Stimulated activated CD4-positive, alpha-beta T cell treated with anti-CD3 and anti-CD28 coated beads, Interleukin-1b, Interleukin-23, amount 100 ng/mL, for 24 hours (primary cell): ENCODE measurements around the gene ZNF597.
"Not testable (repeated sequence)": the region's sequence is repeated elsewhere in the genome, so short reads cannot be mapped to it uniquely, and the experiment has no call there.

Experiments
- DNase-seq, 4 experiments: peaks; one replicate each; pipeline ENCODE4 v3.0.0-alpha.2; 2020; ENCODE audit warnings: low read depth in 4 of 4, low spot score in 1 of 4

ZNF597 gene

GRCh38 chr16:3475604-3476375 lies 32.5 kb upstream of the ZNF597 start:
- DNase-seq = no peak

- not testable (repeated sequence) for DNase-seq
Measured at GRCh38 chr16:3474870-3475269, 31.6 kb upstream of the ZNF597 start.

GRCh38 chr16:3474136-3474779 lies 31.0 kb upstream of the ZNF597 start:
- no peak for DNase-seq

GRCh38 chr16:3473596-3473943 lies 30.3 kb upstream of the ZNF597 start:
- DNase-seq = not testable (repeated sequence)

- no peak for DNase-seq
Measured at GRCh38 chr16:3472878-3473595, 29.7 kb upstream of the ZNF597 start.

GRCh38 chr16:3471518-3472176 lies 28.3 kb upstream of the ZNF597 start:
- DNase-seq = no peak

- DNase-seq = no peak
Measured at GRCh38 chr16:3470723-3471122, 27.4 kb upstream of the ZNF597 start.

GRCh38 chr16:3469736-3470135 lies 26.4 kb upstream of the ZNF597 start:
- DNase-seq = no peak

- DNase-seq = no peak
Measured at GRCh38 chr16:3468501-3468900, 25.2 kb upstream of the ZNF597 start.

GRCh38 chr16:3467921-3468320 lies 24.6 kb upstream of the ZNF597 start:
- DNase-seq = no peak

GRCh38 chr16:3467182-3467581 lies 23.9 kb upstream of the ZNF597 start:
- no peak for DNase-seq

GRCh38 chr16:3465911-3466584 lies 22.7 kb upstream of the ZNF597 start:
- no peak for DNase-seq

- DNase-seq = no peak
Measured at GRCh38 chr16:3465301-3465700, 22.0 kb upstream of the ZNF597 start.

GRCh38 chr16:3461151-3461550 lies 17.8 kb upstream of the ZNF597 start:
- DNase-seq = no peak

- DNase-seq = no peak
Measured at GRCh38 chr16:3460585-3460984, 17.3 kb upstream of the ZNF597 start.

GRCh38 chr16:3460121-3460520 lies 16.8 kb upstream of the ZNF597 start:
- DNase-seq = no peak

GRCh38 chr16:3459401-3460090 lies 16.2 kb upstream of the ZNF597 start:
- no peak for DNase-seq

- no peak for DNase-seq
Measured at GRCh38 chr16:3458852-3459361, 15.6 kb upstream of the ZNF597 start.

GRCh38 chr16:3458278-3458851 lies 15.1 kb upstream of the ZNF597 start:
- no peak for DNase-seq
